HG03460 (cell line): Measurements from ENCODE around the gene PLCG2.
A peak's percentile ranks its signal among the peaks of the same experiment; 100 is the strongest.
"Not testable (repeated sequence)": the region's sequence is repeated elsewhere in the genome, so short reads cannot be mapped to it uniquely, and the experiment has no call there.

Source experiments
- ATAC-seq: cut with Tn5 transposase; IDR thresholded peaks from one replicate; pipeline ENCODE4 v1.9.1; 2021; ENCODE audit not compliant: unreplicated experiment

Gene PLCG2

DNA sequence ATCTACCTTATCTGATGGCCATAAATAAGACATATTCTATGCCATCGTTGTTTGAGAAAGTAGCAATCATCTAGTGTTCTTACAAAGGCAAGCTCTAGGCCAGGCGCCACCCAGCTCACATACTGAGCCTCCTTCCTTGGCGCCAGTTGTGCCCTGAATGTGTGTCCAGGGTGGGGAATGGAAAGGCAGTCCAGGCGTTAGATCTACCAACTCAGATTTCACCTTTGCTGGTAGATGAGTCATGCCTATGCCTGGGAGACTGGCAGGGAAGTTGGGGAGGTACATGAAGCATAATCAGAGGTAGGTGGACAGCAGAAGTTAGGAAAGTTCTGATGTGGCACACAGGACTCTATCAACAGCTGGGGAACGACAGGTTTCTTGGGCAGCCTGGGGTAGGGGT lies 208.6 kb downstream of the PLCG2 start:
- no peak for ATAC-seq

DNA sequence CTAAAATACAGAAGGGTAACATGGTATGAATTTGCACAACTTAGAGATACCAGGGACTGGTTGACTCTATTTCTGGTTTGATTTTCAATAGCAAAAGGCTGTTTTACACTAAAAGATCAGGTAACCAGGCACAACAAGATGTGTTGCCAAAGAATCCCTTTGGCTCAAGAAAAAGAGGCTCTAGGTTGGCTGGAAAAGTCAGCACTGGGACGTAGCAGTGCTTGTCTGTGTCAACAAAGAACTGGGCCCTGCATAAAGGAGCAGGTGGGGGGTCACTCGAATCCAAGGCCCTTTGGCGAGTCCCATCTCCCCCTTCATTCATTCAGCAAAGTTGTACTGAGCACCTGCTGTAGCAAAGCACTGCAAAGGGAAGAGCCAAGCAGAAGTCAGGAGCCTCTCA lies 213.8 kb downstream of the PLCG2 start:
- ATAC-seq: no peak

DNA sequence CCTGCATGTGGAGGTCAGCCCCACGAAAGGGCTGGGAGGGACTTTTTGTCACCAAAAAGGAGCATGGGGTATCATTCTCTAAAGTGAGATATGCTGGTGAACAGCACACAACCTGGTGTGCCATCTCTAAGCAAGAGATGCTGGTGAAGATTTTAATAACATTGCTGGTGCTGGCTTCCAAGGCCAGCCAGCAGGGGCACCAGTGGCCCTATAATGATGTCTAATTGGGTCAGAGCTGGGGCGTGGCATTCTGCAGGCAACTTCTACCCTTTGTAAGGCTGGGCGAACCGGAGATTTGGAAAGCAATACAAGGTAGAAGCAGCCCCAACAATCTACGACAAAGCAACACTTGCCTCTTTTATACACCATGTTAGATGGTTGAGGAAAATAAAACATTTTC lies 215.4 kb downstream of the PLCG2 start:
- no peak for ATAC-seq

DNA sequence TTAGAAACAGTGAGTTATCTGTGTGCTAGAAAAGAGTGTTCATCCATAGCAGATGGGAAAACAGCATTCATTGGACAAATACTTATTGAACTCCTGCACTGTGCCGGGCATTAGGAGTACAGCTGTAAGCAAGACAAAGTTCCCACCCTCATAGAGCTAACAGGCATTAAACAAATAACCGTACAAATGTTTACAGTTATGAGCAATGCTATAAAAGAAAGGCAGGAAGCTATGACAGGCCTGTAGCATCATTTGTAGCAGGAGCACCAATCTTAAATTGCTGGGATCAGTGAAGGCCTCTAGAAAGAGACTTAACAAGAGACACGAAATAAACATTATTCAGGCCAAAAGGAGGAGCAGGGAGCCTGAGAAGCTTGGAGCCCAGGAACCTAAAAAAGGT lies 216.6 kb downstream of the PLCG2 start:
- ATAC-seq: no peak

DNA sequence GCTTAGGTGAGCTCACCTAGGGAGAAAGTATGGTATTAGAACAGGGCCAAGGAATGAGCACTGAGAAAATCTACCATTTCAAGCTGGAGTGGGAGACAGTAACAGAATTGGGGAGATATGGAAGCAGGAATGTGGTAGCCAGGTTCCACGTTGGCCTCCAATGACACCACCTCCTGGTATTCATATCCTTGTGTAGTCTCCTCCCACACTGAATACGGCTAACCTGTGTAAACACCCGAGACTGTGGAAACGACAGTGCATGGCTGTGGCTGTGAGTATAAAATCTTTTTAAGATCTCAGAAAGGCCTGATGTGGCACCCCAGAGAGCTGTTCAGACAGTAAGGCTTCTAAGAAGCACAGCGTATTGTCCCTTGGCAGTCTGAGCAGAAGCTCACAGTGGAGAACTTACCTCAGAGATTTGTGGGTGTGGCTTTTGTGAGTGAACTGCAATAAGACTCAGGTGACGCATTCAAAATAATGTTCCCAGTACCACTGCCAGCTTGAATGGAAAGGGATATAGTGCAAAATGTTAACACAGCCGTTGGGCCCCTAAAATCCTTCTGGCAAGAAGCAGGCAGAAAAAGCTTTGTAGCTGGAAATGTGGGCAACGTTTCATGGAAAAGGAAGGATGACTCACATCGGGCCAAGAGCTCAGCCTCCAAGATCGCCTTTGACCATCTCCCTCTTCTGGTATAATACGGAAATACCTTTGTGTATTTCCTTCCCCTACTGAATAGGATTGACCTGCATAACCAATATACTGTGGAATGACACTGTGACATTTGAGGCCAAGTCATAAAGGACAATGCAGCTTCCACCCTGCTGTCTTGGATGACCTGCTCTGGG lies 217.8 kb downstream of the PLCG2 start:
- ATAC-seq: no peak

DNA sequence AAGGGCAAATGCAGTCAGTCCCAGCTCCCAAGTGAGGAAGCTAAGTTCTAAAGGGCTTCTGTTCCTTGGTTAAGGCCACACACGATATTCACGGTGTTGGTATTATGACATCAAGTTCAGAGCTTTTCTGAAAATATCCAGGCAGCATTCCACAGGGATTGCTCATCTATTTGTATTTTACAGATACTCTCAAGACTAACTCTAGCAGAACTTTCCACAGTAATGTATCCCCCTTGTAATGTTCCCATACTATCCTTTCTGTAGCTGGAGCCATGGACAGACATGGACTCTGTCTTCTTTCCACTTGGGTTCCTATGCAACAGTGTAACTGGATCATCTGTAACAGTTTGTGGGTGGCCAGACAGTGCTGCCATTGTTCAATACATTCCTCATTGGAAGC lies 218.6 kb downstream of the PLCG2 start:
- ATAC-seq: no peak

DNA sequence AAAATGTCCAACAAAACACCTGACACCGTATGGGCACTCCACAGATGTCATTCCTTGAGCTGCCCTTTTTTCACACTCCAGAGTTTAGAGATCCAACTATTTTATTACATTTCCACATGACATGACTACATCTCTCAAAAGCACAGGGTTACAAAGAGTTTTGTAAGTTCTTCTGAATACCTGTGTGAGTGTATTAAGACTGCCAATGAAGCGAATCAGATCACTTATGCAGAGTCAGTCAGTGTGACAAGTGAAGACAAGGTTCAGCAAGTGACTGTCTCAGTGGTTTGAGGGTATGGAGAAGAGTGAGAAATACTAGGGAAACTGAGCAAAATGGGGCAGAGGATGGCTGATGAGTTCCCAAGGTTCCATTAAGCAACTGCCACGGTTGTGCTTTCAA lies 223.7 kb downstream of the PLCG2 start:
- ATAC-seq: no peak

DNA sequence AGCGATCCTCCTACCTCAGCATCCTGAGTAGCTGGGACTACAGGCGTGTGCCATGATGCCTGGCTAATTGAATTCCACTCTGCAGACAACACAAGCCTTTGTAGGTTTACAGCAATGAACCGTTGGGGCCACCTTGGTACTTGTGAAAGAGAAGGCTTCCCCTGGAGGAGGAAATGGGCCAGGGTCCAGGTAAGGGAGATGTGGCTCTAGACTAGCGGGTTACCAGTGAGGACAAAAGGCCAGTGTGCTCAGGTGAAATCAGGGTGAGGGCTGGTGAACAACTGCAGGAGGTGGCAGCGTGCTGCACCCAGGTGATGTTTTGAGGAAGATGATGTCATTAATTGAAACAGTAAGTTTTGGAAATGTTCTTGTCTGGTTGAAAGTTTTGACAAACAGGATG lies 225.5 kb downstream of the PLCG2 start:
- ATAC-seq: no peak

DNA sequence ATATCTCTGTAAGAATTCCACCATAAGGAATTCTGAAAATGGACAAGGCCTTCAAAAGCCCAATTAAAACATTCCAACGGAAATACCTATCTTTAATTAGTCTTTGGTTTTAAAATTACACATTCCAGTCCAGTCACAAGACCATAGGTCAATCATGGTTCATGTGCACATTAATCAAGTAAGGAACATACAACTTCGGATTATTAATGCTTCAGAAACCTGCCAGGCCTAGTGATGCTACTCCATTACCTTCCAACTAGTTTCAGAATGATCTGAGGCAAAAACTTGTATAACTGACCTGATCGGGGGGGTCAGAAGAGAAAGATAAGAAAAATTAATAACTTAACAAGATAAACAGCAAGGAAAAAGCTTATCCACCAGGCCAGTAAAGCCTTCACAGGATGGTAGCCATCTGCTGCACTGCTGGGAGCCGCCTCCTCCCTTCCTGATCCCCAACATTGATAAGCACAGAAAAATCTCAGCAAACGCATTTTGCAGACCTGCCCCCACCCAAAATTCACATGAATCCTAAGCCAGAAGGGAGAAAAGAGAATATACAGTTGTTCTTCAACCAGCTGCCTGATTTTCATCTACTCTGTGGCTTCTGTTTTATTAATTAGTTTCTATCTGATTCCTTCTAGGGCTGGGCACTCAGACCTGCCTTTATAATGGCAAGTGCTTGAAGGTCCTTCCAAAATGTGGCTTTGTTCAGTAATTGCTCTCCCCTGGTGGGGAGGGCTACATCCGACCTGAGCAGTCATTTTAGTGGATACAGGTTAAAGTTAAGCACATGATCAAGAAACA lies 226.1 kb downstream of the PLCG2 start:
- no peak for ATAC-seq

DNA sequence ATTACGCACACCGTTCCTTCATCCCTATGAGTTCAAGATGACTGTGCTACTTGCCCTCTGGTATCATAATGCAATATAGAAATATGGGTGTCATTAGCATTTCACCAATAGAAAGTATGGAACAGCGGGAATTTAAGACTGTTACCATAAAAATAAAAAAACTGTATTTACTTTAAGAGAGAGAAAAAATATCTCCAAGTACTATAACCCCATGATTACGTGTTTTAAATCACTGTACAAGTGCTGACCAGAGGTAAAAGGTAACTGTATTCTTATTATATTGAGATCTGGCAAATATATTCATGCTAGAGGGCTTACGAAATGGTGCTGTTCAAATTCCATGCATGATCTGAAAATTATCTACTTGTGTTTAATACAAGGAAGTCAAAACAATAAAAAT lies 226.9 kb downstream of the PLCG2 start:
- ATAC-seq: no peak

DNA sequence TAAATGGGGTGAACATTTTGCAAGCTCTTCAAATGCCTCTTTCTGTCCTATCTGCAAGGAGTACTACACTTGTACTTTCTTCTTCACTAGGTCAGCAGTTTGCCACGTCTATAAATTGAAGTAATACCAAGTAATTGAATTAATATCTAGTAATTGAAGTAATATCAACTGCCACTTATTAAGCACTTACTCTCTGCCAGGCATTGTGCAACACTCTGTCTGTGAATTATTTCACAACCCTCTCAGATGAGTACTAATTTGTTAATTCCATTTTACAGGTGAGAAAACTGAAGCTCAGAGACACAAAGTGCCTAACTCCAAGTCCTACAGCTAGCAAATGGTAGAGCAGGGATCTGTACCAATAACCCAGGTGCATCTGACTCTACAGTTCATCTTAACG lies 228.1 kb downstream of the PLCG2 start:
- ATAC-seq: no peak

DNA sequence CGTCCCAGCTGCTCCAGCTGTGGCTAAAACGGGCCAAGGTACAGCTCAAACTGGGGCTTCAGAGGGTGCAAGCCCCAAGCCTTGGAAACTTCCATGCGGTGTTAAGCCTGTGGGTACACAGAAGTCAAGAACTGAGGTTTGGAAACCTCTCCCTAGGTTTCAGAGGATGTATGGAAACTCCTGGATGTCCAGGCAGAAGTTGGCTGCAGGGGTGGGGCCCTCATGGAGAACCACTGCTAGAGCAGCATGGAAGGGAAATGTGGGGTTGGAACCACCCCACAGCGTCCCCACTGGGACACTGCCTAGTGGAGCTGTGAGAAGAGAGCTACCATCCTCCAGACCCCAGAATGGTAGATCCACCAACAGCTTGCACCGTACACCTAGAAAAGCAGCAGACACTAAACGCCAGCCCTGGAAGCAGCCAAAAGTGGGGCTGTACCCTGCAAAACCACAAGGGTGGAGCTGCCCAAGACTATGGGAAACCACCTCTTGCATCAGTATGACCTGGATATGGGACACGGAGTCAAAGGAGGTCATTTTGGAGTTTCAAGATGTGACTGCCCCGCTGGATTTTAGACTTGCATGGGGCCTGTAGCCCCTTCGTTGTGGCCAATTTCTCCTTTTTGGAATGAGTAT lies 230.0 kb downstream of the PLCG2 start:
- ATAC-seq: no peak

DNA sequence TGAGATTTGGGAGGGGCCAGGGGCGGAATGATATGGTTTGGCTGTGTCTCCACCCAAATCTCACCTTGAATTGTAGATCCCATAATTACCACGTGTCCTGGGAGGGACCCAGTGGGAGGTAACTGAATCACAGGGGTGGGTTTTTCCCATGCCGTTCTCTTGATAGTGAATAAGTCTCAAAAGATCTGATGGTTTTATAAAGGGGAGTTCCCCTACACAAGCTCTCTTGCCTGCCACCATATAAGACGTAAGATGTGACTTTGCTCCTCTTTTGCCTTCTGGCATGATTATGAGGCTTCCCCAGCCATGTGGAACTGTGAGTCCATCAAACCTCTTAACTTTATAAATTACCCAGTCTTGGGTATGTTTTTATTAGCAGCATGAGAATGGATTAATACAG lies 230.7 kb downstream of the PLCG2 start:
- not testable (repeated sequence) for ATAC-seq

DNA sequence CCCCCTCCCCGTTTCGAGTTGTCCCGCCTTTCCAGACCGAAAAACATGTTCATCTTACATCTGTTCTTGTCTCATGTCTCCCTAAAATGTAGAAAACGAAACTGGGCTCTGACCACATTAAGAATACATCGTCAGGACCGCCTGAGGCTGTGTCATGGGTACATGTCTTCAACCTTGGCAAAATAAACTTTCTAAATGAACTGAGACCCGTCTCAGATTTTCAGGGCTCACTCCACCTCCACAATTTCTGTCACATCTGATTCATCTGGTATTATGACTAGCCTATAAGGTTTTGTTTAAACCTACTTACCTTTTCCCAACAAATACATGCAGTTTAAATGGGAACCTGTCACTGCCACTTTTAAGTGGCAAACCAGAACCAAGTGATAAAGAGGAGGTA lies 231.6 kb downstream of the PLCG2 start:
- no peak for ATAC-seq

DNA sequence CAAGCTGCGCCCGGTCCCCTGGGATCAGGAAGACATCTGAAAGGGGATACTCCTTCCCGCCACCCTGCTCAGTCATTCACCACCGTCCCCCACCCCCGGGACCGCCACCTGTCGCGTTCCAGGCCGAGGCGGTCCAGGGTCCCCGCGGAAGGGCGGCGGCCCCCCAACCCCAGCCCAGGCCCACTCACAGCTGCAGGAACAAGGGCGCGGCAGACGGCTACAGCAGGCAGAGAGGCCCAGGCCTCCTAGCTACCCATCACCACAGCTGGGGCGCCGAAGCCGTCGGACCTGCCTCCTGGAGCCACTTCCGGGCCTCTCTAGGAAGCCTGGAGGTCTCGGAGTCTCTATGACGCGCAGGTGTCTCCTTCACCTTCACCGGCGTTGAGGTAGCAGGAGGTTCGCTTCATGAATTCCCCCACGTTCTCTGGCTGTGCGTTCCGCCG lies 232.1 kb downstream of the PLCG2 start, which contains the start of gene SDR42E1:
SDR42E1 (minus strand) TSS at position 272 of the 443 bp plus-strand sequence. CDS start 10,612 bp downstream, outside the sequence.
- peak; percentile 95 for ATAC-seq
